A673 (cell line): ENCODE measurements around the gene GLI3.

Experiments
- CTCF ChIP-seq: fragments of 300-800, 200-600 bp; sonication (generic); conservative IDR thresholded peaks from 2 replicates; pipeline ENCODE4 v1.5.1; 2017; ENCODE audit warnings: low read depth, mild to moderate bottlenecking, antibody characterized with exemption, low read length, moderate library complexity, mixed read lengths
- EZH2 ChIP-seq: fragments of 200-600 bp; sonication (generic); IDR thresholded peaks from 2 replicates; pipeline ENCODE4 v1.6.1; 2017; ENCODE audit warnings: borderline replicate concordance, low read depth, mild to moderate bottlenecking, mixed read lengths, antibody characterized with exemption, low read length; ENCODE audit not compliant: poor library complexity, severe bottlenecking

GRCh38 chr7:41995632-41996271 lies 241.3 kb downstream of the GLI3 start:
- no peak for TF ChIP-seq CTCF
- TF ChIP-seq EZH2: no peak
